ENCODE data around the gene TMOD1. TPM values are rescaled to one million over a fixed set of nuclear protein-coding genes. Genes with fewer than 3 reads are reported as not detected.
A peak's percentile ranks its signal among the peaks of the same experiment; 100 is the strongest.

TMOD1 gene
- total RNA-seq, 1 experiment from 2014 or later, result 1.0 TPM

DNA sequence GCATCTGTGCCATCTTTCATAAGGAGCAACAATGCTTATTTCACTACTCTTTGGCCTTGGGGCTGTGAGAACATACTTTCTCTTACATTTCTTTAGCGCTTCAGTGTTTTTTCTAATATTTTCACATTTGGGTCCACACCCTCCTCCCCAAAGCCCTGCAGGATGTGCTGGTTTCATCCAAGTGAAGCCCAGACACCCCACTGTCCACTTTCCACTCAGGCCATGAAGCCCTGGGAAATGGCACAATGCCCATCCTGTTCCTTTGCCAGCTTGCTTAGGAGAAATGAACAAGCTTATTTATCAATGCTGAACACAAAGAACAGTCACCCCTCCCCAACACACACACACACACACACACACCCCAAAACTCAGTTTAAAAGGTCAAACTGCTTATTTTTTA, 17.3 kb upstream of the TMOD1 start (continued):
- TF ChIP-seq ZNF396 (CRISPR knock-in tag; IDR thresholded peaks at IDR 0.05; ENCODE audit: borderline replicate concordance) (no peak), CBFB (CRISPR knock-in tag; IDR thresholded peaks at IDR 0.05; ENCODE audit: low read depth) (no peak), ZNF263 (CRISPR knock-in tag; IDR thresholded peaks at IDR 0.05; ENCODE audit: low read depth) (no peak), OVOL2 (CRISPR knock-in tag; IDR thresholded peaks at IDR 0.05; ENCODE audit: borderline replicate concordance) (no peak), MYBL2 (CRISPR knock-in tag; IDR thresholded peaks at IDR 0.05) (no peak), RORB (CRISPR knock-in tag; IDR thresholded peaks at IDR 0.05) (no peak), FOXP1 (CRISPR knock-in tag; IDR thresholded peaks at IDR 0.05; ENCODE audit: borderline replicate concordance) (no peak), TEAD1 (CRISPR knock-in tag; IDR thresholded peaks at IDR 0.05) (no peak)
- TF ChIP-seq, protein P1, sequence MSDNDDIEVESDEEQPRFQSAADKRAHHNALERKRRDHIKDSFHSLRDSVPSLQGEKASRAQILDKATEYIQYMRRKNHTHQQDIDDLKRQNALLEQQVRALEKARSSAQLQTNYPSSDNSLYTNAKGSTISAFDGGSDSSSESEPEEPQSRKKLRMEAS (CRISPR knock-in tag; IDR thresholded peaks at IDR 0.05), result no peak
- TF ChIP-seq, protein P2, sequence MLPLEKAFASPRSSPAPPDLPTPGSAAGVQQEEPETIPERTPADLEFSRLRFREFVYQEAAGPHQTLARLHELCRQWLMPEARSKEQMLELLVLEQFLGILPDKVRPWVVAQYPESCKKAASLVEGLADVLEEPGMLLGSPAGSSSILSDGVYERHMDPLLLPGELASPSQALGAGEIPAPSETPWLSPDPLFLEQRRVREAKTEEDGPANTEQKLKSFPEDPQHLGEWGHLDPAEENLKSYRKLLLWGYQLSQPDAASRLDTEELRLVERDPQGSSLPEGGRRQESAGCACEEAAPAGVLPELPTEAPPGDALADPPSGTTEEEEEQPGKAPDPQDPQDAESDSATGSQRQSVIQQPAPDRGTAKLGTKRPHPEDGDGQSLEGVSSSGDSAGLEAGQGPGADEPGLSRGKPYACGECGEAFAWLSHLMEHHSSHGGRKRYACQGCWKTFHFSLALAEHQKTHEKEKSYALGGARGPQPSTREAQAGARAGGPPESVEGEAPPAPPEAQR (CRISPR knock-in tag; IDR thresholded peaks at IDR 0.05), result no peak
- TF ChIP-seq, protein P3, sequence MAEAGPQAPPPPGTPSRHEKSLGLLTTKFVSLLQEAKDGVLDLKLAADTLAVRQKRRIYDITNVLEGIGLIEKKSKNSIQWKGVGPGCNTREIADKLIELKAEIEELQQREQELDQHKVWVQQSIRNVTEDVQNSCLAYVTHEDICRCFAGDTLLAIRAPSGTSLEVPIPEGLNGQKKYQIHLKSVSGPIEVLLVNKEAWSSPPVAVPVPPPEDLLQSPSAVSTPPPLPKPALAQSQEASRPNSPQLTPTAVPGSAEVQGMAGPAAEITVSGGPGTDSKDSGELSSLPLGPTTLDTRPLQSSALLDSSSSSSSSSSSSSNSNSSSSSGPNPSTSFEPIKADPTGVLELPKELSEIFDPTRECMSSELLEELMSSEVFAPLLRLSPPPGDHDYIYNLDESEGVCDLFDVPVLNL (CRISPR knock-in tag; IDR thresholded peaks at IDR 0.05; ENCODE audit: borderline replicate concordance, low read depth), result no peak

DNA sequence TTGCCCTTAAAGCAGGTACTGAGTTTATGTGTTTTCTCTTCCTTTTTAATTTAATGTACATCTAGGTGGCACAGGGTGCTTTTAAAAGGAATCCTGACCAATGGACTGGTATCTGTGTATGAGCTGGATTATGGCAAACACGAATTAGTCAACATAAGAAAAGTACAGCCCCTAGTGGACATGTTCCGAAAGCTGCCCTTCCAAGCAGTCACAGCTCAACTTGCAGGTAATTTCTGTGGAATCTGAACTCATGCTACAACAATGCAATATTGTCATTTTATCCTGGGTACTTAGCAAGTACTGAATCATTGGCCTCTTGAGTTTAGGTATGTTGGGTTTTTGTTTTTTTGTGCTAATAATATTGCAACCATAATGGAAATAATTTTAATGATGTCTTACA, 14.4 kb upstream of the TMOD1 start:
- CTCF ChIA-PET, result interaction anchor here (0.6 to 3.4 kb wide), 13 partner anchors 8 to 142 kb away, joined by 3 to 23 read pairs (median 3); partner anchors contain the start of gene TMOD1
- H3K36me3 Mint-ChIP-seq, result peaks cover 7% of the 10 kb centered on the region
- no peak for DNase-seq (ENCODE audit: low spot score)

DNA sequence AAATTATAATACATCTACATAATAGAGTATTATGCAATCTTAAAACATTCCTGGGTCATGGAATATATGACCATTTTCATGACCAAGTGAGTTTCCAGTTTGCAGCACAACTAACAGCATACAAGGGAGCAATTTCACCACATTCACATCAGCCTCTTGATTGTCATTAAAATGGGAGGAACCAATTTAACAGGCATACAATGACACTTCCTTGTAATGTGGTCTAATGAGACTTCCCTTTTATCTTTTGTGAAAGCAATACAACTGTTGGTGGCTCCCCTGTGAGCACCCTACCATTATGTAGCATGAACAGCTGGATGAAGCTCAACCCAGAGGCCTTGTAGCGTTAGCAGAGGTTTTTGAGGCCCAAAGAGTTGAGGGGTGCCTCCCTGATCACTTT, 13.6 kb upstream of the TMOD1 start:
- ChIA-PET POLR2A (no interaction called here), CTCF (interaction anchor here (3.4 kb wide), 1 partner anchor 111 kb away, joined by 23 read pairs; no protein-coding TSS in a partner anchor)
- DNase-seq (ENCODE audit: low spot score) (no peak), ATAC-seq (no peak)
- Mint-ChIP-seq H3K4me3 (no peak overlapping the region), H3K36me3 (peaks cover 7% of the 10 kb centered on the region), H3K27me3 (ENCODE audit: low read depth) (peaks cover 11% of the 10 kb centered on the region), H3K9me3 (peaks cover 14% of the 10 kb centered on the region), H3K27ac (no peak overlapping the region), H3K4me1 (no peaks in the 10 kb centered on the region)
- TF ChIP-seq, protein P4, sequence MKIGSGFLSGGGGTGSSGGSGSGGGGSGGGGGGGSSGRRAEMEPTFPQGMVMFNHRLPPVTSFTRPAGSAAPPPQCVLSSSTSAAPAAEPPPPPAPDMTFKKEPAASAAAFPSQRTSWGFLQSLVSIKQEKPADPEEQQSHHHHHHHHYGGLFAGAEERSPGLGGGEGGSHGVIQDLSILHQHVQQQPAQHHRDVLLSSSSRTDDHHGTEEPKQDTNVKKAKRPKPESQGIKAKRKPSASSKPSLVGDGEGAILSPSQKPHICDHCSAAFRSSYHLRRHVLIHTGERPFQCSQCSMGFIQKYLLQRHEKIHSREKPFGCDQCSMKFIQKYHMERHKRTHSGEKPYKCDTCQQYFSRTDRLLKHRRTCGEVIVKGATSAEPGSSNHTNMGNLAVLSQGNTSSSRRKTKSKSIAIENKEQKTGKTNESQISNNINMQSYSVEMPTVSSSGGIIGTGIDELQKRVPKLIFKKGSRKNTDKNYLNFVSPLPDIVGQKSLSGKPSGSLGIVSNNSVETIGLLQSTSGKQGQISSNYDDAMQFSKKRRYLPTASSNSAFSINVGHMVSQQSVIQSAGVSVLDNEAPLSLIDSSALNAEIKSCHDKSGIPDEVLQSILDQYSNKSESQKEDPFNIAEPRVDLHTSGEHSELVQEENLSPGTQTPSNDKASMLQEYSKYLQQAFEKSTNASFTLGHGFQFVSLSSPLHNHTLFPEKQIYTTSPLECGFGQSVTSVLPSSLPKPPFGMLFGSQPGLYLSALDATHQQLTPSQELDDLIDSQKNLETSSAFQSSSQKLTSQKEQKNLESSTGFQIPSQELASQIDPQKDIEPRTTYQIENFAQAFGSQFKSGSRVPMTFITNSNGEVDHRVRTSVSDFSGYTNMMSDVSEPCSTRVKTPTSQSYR (CRISPR knock-in tag; IDR thresholded peaks at IDR 0.05), result no peak
- TF ChIP-seq, protein P5, sequence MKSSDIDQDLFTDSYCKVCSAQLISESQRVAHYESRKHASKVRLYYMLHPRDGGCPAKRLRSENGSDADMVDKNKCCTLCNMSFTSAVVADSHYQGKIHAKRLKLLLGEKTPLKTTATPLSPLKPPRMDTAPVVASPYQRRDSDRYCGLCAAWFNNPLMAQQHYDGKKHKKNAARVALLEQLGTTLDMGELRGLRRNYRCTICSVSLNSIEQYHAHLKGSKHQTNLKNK (CRISPR knock-in tag; IDR thresholded peaks at IDR 0.05), result no peak
- TF ChIP-seq, protein P6, sequence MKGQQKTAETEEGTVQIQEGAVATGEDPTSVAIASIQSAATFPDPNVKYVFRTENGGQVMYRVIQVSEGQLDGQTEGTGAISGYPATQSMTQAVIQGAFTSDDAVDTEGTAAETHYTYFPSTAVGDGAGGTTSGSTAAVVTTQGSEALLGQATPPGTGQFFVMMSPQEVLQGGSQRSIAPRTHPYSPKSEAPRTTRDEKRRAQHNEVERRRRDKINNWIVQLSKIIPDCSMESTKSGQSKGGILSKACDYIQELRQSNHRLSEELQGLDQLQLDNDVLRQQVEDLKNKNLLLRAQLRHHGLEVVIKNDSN (CRISPR knock-in tag; IDR thresholded peaks at IDR 0.05), result no peak
- TF ChIP-seq, protein P7, sequence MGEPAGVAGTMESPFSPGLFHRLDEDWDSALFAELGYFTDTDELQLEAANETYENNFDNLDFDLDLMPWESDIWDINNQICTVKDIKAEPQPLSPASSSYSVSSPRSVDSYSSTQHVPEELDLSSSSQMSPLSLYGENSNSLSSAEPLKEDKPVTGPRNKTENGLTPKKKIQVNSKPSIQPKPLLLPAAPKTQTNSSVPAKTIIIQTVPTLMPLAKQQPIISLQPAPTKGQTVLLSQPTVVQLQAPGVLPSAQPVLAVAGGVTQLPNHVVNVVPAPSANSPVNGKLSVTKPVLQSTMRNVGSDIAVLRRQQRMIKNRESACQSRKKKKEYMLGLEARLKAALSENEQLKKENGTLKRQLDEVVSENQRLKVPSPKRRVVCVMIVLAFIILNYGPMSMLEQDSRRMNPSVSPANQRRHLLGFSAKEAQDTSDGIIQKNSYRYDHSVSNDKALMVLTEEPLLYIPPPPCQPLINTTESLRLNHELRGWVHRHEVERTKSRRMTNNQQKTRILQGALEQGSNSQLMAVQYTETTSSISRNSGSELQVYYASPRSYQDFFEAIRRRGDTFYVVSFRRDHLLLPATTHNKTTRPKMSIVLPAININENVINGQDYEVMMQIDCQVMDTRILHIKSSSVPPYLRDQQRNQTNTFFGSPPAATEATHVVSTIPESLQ (CRISPR knock-in tag; IDR thresholded peaks at IDR 0.05), result no peak
- TF ChIP-seq ZNF263 (CRISPR knock-in tag; IDR thresholded peaks at IDR 0.05; ENCODE audit: low read depth), result no peak
- no peak for TF ChIP-seq NR1H2 (CRISPR knock-in tag; IDR thresholded peaks at IDR 0.05)
- TF ChIP-seq ZNF121 (CRISPR knock-in tag; IDR thresholded peaks at IDR 0.05), result no peak
- TF ChIP-seq IRF2 (CRISPR knock-in tag; IDR thresholded peaks at IDR 0.05; ENCODE audit: borderline replicate concordance, low read depth), result no peak
- no peak for TF ChIP-seq PRRX2 (CRISPR knock-in tag; IDR thresholded peaks at IDR 0.05)
- no peak for TF ChIP-seq OVOL2 (CRISPR knock-in tag; IDR thresholded peaks at IDR 0.05; ENCODE audit: borderline replicate concordance)

More for the DNA sequence above, 14.4 kb upstream of the TMOD1 start:
- POLR2A ChIA-PET, result no interaction called here
- TF ChIP-seq, protein P8, sequence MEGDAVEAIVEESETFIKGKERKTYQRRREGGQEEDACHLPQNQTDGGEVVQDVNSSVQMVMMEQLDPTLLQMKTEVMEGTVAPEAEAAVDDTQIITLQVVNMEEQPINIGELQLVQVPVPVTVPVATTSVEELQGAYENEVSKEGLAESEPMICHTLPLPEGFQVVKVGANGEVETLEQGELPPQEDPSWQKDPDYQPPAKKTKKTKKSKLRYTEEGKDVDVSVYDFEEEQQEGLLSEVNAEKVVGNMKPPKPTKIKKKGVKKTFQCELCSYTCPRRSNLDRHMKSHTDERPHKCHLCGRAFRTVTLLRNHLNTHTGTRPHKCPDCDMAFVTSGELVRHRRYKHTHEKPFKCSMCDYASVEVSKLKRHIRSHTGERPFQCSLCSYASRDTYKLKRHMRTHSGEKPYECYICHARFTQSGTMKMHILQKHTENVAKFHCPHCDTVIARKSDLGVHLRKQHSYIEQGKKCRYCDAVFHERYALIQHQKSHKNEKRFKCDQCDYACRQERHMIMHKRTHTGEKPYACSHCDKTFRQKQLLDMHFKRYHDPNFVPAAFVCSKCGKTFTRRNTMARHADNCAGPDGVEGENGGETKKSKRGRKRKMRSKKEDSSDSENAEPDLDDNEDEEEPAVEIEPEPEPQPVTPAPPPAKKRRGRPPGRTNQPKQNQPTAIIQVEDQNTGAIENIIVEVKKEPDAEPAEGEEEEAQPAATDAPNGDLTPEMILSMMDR (IDR thresholded peaks at IDR 0.05), result 0 out of 2 replicates have a peak, but pooled peaks have one; percentile 16
- TF ChIP-seq CREM (CRISPR knock-in tag; IDR thresholded peaks at IDR 0.05), result no peak
- peaks cover 9% of the 10 kb centered on the region for H3K27me3 Mint-ChIP-seq (ENCODE audit: low read depth)
- H3K27ac Mint-ChIP-seq, result no peak overlapping the region
- H3K4me3 Mint-ChIP-seq, result no peak overlapping the region
- peaks cover 14% of the 10 kb centered on the region for H3K9me3 Mint-ChIP-seq
- no peaks in the 10 kb centered on the region for H3K4me1 Mint-ChIP-seq
- no peak for ATAC-seq

Measured in WTC11 (cell line).